MCF 10A (cell line): ENCODE results near the gene AP5S1. TPM values are rescaled to one million over a fixed set of nuclear protein-coding genes. Genes with fewer than 3 reads are reported as not detected.

Experiments used
- BruUV-seq: library from RNA; stranded (reverse); fragments of 400-500 nt; replicated peaks from 2 replicates; lab custom pipeline; 2021; lab: Mats Ljungman, UMichigan
- CTCF ChIA-PET: fragments of 300-600 bp; sonication (Branson Sonifier 250); formaldehyde crosslinking; extraction: SDS; loops from one replicate; lab custom pipeline; 2021; ENCODE audit warnings: antibody characterized with exemption, inconsistent platforms; lab: Yijun Ruan, JAX
- POLR2A ChIA-PET: fragments of 300-600, 350-650 bp; sonication (Branson Sonifier 250); formaldehyde crosslinking; extraction: SDS; loops from one replicate; lab custom pipeline; 2020; ENCODE audit warnings: antibody characterized with exemption, inconsistent platforms; lab: Yijun Ruan, JAX
- DNase-seq: peaks from one replicate; pipeline ENCODE4 v3.0.0-alpha.2; 2018; ENCODE audit not compliant: unreplicated experiment
- H3K27ac Mint-ChIP-seq: one replicate; pipeline ENCODE4 v1.8.0; 2022; ENCODE audit warnings: mild to moderate bottlenecking, low read depth, mixed read lengths; ENCODE audit not compliant: unreplicated experiment
- H3K27me3 Mint-ChIP-seq: one replicate; pipeline ENCODE4 v1.8.0; 2022; ENCODE audit warnings: mixed read lengths; ENCODE audit not compliant: insufficient read depth, unreplicated experiment
- H3K36me3 Mint-ChIP-seq: one replicate; pipeline ENCODE4 v1.8.0; 2022; ENCODE audit warnings: mild to moderate bottlenecking, moderate library complexity, mixed read lengths; ENCODE audit not compliant: insufficient read depth, unreplicated experiment
- H3K4me1 Mint-ChIP-seq: one replicate; pipeline ENCODE4 v1.8.0; 2022; ENCODE audit warnings: mixed read lengths; ENCODE audit not compliant: insufficient read depth, unreplicated experiment
- H3K4me3 Mint-ChIP-seq: one replicate; pipeline ENCODE4 v1.8.0; 2022; ENCODE audit warnings: mild to moderate bottlenecking, moderate library complexity, mixed read lengths; ENCODE audit not compliant: unreplicated experiment
- H3K9me3 Mint-ChIP-seq: one replicate; pipeline ENCODE4 v1.8.0; 2022; ENCODE audit warnings: mixed read lengths; ENCODE audit not compliant: unreplicated experiment
- CTCF ChIP-seq: fragments of 200-600 bp; IDR thresholded peaks from one replicate; pipeline ENCODE4 v1.8.0; 2022; ENCODE audit warnings: antibody characterized with exemption, mild to moderate bottlenecking; ENCODE audit not compliant: unreplicated experiment
- intact Hi-C: fragments of 100-400 bp; cut with micrococcal nuclease; formaldehyde crosslinking; loops from 2 replicates; pipeline ENCODE4 v1.14.1; 2022
- total RNA-seq: library from RNA; stranded (reverse); gene quantifications from 2 replicates; pipeline ENCODE4 v1.2.3, GENCODE V29; 2022

AP5S1 gene
- total RNA-seq, 1 experiment from 2014 or later: 19.2 TPM

- peaks cover 57% of the 10 kb centered on the region for H3K4me1 Mint-ChIP-seq
- BruUV-seq: no TSS peak
- ChIA-PET CTCF (interaction anchor here (0.6 to 1.9 kb wide), 3 partner anchors 9 to 15 kb away, joined by 3 to 14 read pairs (median 5); partner anchors contain the start of genes AP5S1 and CDC25B), POLR2A (interaction anchor here (0.7 to 1.8 kb wide), 3 partner anchors 18 to 125 kb away, joined by 3 to 8 read pairs (median 4); partner anchors contain the start of gene CENPB)
- DNase-seq: peak; percentile 86
- H3K27me3 Mint-ChIP-seq: no peaks in the 10 kb centered on the region
- intact Hi-C loops: no loop called here
- peak overlapping the region; percentile 10 for H3K4me3 Mint-ChIP-seq
- no peaks in the 10 kb centered on the region for H3K9me3 Mint-ChIP-seq
- TF ChIP-seq CTCF: no peak
- H3K36me3 Mint-ChIP-seq: peaks cover 82% of the 10 kb centered on the region
- peak overlapping the region; percentile 73 for H3K27ac Mint-ChIP-seq
Observed at GRCh38 chr20:3804254-3804751, 16.0 kb upstream of the AP5S1 start.

GRCh38 chr20:3804781-3805180 lies 15.6 kb upstream of the AP5S1 start:
- ChIA-PET POLR2A (interaction anchor here (0.7 to 1.8 kb wide), 3 partner anchors 19 to 125 kb away, joined by 4 to 8 read pairs (median 4); partner anchors contain the start of gene CENPB), CTCF (interaction anchor here (0.6 to 1.1 kb wide), 4 partner anchors 9 to 681 kb away, joined by 3 to 5 read pairs (median 4); partner anchors contain the start of gene CDC25B)
- intact Hi-C loops: no loop called here
- peaks cover 57% of the 10 kb centered on the region for H3K4me1 Mint-ChIP-seq
- H3K27ac Mint-ChIP-seq: peak overlapping the region; percentile 73
- BruUV-seq: no TSS peak
- no peaks in the 10 kb centered on the region for H3K27me3 Mint-ChIP-seq
- no peak overlapping the region for H3K4me3 Mint-ChIP-seq
- no peak for DNase-seq
- no peak for TF ChIP-seq CTCF
- no peaks in the 10 kb centered on the region for H3K9me3 Mint-ChIP-seq
- H3K36me3 Mint-ChIP-seq: peaks cover 85% of the 10 kb centered on the region

GRCh38 chr20:3808544-3808943 lies 11.8 kb upstream of the AP5S1 start:
- POLR2A ChIA-PET: interaction anchor here (0.8 to 1.3 kb wide), 3 partner anchors 42 to 201 kb away, joined by 3 to 5 read pairs (median 3); no protein-coding TSS in a partner anchor
- Mint-ChIP-seq H3K27ac (peak overlapping the region; percentile 94), H3K9me3 (no peaks in the 10 kb centered on the region), H3K27me3 (no peaks in the 10 kb centered on the region), H3K36me3 (peaks cover 67% of the 10 kb centered on the region), H3K4me1 (peaks cover 58% of the 10 kb centered on the region), H3K4me3 (peak overlapping the region; percentile 66)
- no peak for DNase-seq
- no peak for TF ChIP-seq CTCF
- CTCF ChIA-PET: interaction anchor here (0.6 to 1.1 kb wide), 4 partner anchors 13 to 497 kb away, joined by 3 read pairs; no protein-coding TSS in a partner anchor
- intact Hi-C loops: no loop called here
- BruUV-seq: TSS peak; percentile 70

- POLR2A ChIA-PET: interaction anchor here (0.7 to 3.7 kb wide), 8 partner anchors 9 to 80 kb away, joined by 3 to 24 read pairs (median 6); partner anchors contain the start of gene ADISSP
- peaks cover 33% of the 10 kb centered on the region for H3K4me1 Mint-ChIP-seq
- no peaks in the 10 kb centered on the region for H3K27me3 Mint-ChIP-seq
- H3K4me3 Mint-ChIP-seq: peak overlapping the region; percentile 83
- intact Hi-C loops: loop anchor here (1.0 kb wide), 1 partner anchor 14 kb away; no protein-coding TSS in a partner anchor
- CTCF ChIA-PET: interaction anchor here (0.5 to 2.5 kb wide), 11 partner anchors 11 to 1281 kb away, joined by 3 to 11 read pairs (median 3); partner anchors contain the start of gene CDC25B
- peak overlapping the region; percentile 95 for H3K27ac Mint-ChIP-seq
- H3K9me3 Mint-ChIP-seq: no peaks in the 10 kb centered on the region
- peaks cover 38% of the 10 kb centered on the region for H3K36me3 Mint-ChIP-seq
- DNase-seq: peak; percentile 99
- no TSS peak for BruUV-seq
- no peak for TF ChIP-seq CTCF
Observed at GRCh38 chr20:3811467-3812258, 8.7 kb upstream of the AP5S1 start.
